ENCODE data around the gene B2M.
"Not testable (repeated sequence)": the region's sequence is repeated elsewhere in the genome, so short reads cannot be mapped to it uniquely, and the experiment has no call there.

The B2M gene
- long read RNA-seq, donor 1, transcript B2M-204 (4 exons, 1,705 nt) = major isoform, 821 of 1,024 reads
- long read RNA-seq, donor 1, transcript B2M-213 (1 exons, 2,329 nt) = minor isoform, 100 of 1,024 reads
- long read RNA-seq, donor 1, partial matches to known transcripts = 79 of 1,024 reads
- long read RNA-seq, donor 1, other reads (novel, unspliced or antisense) = 21 of 1,024 reads
- long read RNA-seq, donor 2, transcript B2M-213 (1 exons, 2,329 nt) = minor isoform, 101 of 637 reads
- long read RNA-seq, donor 2, transcript B2M-204 (4 exons, 1,705 nt) = major isoform, 478 of 637 reads
- long read RNA-seq, donor 2, partial matches to known transcripts = 45 of 637 reads
- long read RNA-seq, donor 2, other reads (novel, unspliced or antisense) = 11 of 637 reads
- long read RNA-seq, donor 3, transcript B2M-213 (1 exons, 2,329 nt) = minor isoform, 38 of 319 reads
- long read RNA-seq, donor 3, transcript B2M-204 (4 exons, 1,705 nt) = major isoform, 251 of 319 reads
- long read RNA-seq, donor 3, partial matches to known transcripts = 18 of 319 reads
- long read RNA-seq, donor 3, other reads (novel, unspliced or antisense) = 9 of 319 reads
- long read RNA-seq, donor 4, transcript B2M-204 (4 exons, 1,705 nt) = major isoform, 392 of 524 reads
- long read RNA-seq, donor 4, transcript B2M-213 (1 exons, 2,329 nt) = minor isoform, 75 of 524 reads
- long read RNA-seq, donor 4, partial matches to known transcripts = 36 of 524 reads
- long read RNA-seq, donor 4, other reads (novel, unspliced or antisense) = 16 of 524 reads
- long read RNA-seq, donor 5, transcript B2M-204 (4 exons, 1,705 nt) = major isoform, 422 of 528 reads
- long read RNA-seq, donor 5, transcript B2M-213 (1 exons, 2,329 nt) = minor isoform, 59 of 528 reads
- long read RNA-seq, donor 5, partial matches to known transcripts = 34 of 528 reads
- long read RNA-seq, donor 5, other reads (novel, unspliced or antisense) = 11 of 528 reads
- long read RNA-seq, donor 6, transcript B2M-213 (1 exons, 2,329 nt) = minor isoform, 76 of 466 reads
- long read RNA-seq, donor 6, transcript B2M-204 (4 exons, 1,705 nt) = major isoform, 340 of 466 reads
- long read RNA-seq, donor 6, partial matches to known transcripts = 40 of 466 reads
- long read RNA-seq, donor 6, other reads (novel, unspliced or antisense) = 10 of 466 reads
- long read RNA-seq, donor 7 = 0 reads
- long read RNA-seq, donor 8, transcript B2M-204 (4 exons, 1,705 nt) = major isoform, 511 of 632 reads
- long read RNA-seq, donor 8, transcript B2M-213 (1 exons, 2,329 nt) = minor isoform, 62 of 632 reads
- long read RNA-seq, donor 8, partial matches to known transcripts = 38 of 632 reads
- long read RNA-seq, donor 8, other reads (novel, unspliced or antisense) = 19 of 632 reads

DNA sequence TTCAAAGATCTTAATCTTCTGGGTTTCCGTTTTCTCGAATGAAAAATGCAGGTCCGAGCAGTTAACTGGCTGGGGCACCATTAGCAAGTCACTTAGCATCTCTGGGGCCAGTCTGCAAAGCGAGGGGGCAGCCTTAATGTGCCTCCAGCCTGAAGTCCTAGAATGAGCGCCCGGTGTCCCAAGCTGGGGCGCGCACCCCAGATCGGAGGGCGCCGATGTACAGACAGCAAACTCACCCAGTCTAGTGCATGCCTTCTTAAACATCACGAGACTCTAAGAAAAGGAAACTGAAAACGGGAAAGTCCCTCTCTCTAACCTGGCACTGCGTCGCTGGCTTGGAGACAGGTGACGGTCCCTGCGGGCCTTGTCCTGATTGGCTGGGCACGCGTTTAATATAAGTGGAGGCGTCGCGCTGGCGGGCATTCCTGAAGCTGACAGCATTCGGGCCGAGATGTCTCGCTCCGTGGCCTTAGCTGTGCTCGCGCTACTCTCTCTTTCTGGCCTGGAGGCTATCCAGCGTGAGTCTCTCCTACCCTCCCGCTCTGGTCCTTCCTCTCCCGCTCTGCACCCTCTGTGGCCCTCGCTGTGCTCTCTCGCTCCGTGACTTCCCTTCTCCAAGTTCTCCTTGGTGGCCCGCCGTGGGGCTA, at the start of gene B2M, which contains the start of gene PATL2:
TSS of gene B2M (plus strand) at position 422 of the 647 bp plus-strand sequence. CDS start at position 452, 30 bp downstream.
TSS of gene PATL2 (minus strand) at position 228 of the 647 bp plus-strand sequence. CDS start 34,833 bp downstream, outside the sequence.
- peak; percentile 98 for DNase-seq

DNA sequence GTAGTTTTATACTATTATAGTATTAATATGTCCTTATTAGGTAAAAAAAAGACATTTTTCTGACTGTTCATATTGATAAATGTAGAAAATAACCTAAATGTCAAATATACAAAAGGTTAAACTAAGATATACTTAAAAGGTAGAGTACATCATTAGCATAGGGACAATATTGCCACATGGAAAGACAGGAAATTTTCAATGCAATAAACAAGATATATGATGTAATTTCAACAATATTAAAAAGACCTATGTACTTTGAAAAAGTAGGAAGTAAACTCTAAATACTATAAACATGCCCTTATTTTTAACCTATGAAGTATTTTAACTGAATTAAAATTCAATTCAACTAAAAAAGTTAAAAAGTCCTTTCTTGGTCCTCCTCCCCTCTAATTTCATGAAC, 49.7 kb upstream of the B2M start:
- no peak for DNase-seq

DNA sequence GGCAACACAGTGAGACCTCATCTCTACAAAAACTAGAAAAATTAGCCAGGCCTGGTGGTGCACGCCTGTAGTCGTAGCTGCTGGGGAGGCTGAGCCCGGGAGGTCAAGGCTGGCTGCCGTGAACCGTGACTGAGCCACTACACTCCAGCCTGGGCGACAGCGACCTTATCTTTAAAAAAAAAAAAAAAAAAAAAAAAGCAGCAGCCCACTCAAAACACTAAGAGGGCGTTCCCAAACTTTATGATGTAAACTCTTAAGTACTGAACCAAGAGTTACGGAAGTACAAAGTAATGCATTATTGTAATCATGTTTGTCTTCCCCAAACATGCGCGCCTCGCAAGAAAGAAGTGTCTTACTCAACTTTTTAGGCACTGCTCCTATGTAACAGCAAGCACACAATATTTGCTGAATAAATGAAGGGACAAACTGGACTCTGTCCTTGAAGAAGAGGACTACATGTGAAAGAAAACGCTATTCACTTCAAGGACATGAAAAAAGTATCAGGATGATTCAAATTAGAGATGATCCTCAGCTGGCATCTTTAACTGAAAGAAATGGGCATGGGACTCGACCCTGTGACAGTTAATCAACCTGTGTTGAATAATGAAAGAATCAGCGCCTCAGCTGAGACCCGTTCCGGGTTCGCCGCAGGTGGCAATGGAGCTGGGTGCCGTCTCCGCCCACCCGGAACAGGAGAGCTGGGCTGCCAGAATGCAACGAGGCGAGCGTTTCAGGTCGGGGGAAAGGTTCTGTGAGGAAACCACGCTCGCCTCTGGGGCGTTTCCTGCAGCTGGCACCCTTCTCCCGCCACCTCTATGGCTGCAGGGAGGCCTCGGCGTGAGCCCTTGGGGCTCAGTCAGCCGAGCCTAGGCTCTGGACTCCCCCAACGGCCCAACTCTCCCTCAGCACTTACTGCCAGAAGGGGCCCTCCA, 48.6 kb upstream of the B2M start:
- DNase-seq = no peak

DNA sequence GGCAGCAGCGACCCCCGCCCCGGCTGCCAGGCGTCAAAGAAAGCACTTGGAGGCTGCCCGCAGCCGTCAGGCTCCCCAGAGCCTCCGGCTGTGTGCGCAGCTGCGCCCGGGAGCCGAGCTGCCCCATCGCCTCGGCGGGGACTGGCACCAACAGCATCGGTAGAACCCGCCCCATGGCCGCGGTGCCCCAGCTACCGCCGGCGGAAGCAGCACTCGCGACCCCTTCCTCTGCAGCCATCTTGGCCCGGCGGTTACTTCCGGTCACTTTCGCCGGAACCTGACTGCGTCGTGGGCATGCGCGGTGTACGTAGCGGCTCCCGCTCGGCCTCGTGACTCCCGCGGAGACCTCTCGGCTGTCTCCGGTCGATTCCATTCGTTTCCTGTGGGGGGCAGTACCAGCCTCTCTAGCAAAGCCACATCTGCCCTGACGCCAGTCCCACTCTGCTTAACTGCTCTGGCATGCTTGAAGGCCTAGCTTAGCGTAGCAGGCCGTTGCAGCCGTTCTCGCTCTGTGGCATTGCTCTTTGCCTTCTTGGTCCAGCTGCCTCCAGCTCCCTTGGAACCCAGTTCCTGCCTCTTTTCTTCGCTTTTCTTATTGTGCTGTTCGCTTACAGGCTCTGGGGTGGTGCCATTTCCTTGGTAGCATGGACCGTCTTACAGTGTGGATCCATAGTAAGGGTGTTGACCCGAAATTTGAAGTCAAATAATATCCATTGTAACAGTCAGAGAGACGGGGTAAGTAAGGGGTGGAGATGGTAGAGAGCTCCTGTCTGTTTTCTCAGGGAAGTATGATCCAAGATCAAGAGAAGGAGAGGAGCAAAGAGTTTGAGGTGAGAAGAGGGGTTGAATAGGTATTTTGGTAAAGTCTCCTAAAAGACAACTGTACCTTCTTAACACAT, 47.7 kb upstream of the B2M start, which contains the start of gene SPG11:
TSS of gene SPG11 (minus strand) at position 253 of the 899 bp plus-strand sequence. CDS start at position 238, 15 bp downstream.
- peak; percentile 97 for DNase-seq

DNA sequence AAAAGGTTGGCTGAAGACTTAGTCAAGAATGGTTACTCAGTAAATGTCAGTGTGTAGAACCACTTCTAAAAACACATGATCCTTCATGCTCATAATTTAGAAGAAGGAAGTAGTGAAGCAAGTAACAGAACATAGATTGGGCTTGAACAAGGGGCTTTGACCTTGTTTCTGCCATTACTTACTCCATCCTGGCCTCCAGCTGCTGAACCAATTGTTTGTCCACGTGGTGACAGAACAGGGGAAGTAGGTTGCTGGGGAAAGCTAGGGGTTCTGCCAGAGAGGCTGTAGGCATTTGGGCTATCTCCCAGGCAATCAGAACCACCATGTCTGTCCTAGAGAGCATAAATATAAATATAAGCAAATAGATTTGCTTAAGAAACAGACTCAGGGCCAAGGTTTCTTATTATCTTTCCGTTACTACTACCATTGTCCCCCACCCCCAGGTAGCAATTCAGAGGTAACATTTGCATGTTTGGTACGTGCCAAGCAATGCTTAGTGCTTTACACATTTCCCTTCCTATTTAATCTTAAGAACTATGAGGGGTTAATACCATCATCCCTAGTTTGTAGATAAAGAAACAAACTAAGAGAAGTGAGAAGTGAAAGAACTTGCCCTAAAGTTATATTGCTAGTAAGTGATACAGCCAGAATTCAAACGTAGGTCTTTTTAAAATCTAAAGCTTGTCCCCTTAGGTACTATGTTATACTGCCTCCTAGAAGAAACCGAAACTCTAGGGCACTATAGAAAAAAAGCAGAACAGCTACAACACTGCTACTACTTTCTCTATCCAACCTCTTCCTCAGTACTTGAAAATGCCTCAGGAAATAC, 44.9 kb upstream of the B2M start:
- no peak for DNase-seq

DNA sequence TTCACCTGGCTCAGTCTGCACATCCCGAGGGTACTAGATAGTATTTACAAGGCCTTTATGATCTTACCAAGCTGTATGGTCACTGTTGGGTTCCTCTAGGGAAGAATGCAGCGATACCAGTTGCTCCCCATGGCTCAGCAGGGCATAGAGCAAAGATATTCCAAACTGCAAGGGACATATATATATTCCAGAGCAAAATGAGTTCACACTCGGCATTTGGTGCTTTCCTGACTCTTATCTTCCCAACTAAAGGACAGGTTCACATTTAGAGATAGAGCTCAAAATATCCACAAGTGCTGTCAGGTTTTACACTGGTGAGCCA, 44.3 kb upstream of the B2M start:
- DNase-seq = no peak

DNA sequence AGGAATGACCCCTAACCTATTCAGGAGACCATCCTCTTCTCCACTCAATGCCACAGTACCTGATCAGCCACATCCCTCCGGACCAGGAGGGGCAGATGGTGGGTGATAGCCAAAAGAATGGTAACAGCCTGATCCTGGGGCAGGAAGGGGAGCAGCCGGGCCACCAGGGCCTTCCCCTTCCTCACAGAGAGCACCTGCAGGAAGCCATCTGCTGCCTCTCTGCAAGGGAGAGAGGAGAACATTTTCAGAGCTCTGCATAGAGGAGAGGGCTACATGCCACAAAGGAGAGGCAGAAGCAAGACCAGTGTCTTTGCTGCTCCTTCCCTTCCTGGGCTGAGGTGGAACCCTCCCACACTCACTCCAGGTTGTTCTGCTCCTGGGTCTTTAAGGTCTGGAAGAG, 42.4 kb upstream of the B2M start:
- no peak for DNase-seq

DNA sequence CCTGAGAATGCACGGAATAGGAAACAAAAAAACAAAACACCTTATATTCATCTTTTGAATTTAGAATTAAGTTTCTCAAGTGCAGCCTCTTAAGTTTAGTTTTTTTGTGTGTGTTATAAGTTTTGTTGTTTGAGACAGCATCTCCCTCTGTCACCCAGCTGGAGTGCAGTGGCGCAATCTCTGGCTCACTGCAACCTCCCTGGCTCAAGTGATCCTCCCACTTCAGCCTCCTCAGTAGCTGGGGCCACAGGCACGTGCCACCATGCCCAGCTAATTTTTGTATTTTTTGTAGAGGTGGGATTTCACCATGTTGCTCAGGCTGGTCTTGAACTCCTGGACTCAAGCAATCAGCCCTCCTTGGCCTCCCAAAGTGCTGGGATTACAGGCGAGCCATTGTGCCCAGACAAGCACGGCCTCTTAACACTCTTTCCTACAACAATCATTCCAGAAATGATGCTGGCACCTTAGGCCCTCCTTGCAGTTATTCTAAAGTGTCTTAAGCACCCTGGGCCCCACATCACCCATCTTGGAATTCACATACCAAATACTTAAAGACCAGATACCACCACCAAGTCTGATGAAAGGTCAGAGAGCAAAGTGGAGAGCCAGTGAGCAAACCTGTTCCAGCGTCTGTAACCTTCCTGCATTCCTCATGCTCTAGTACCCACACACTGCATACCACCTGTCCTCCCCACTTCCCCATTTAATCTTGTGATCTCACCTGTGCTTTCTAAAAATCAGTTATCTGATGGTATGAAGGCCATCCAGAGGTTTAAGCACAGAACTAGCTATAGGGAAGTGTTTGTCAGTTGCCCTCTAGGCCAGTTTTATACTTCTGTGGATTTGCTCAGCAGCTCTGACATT, 41.0 kb upstream of the B2M start:
- no peak for DNase-seq

DNA sequence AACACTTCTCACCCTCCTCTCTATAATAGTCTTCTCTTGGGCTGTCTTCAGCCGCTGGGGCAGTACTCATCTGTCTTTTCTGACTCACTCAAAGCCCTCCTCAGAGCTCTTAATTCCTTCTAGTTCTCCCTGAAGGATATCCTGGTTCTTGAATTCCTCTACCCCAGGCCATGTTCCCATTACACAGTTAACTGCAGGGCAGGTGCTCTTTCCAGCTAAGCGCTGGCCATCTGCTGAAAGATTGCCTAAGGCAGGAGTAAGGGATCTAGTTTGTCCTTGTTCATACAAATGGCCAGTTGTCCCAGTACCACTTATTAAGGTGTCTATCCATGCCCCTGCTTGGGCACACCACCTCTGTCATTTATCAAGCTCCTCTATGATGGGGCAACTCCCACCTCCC, 37.7 kb upstream of the B2M start:
- no peak for DNase-seq

DNA sequence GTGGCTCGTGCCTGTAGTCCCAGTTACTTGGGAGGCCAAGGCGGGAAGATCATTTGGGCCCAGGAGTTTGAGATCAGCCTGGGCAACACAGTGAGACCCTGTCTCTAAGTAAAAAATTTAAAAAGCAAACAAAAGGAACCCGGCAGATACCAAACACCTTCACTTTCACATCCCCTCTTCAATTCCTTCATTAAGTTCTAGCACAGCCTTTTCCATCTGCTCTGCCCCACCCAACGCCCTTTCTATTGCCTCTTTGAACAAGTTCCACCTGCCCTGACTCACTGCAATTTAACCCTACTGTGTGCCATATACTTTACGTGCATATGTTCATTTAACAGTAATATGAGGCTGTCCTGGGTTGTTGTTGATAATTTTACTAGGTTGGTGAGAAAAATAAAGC, 35.4 kb upstream of the B2M start:
- DNase-seq = no peak

DNA sequence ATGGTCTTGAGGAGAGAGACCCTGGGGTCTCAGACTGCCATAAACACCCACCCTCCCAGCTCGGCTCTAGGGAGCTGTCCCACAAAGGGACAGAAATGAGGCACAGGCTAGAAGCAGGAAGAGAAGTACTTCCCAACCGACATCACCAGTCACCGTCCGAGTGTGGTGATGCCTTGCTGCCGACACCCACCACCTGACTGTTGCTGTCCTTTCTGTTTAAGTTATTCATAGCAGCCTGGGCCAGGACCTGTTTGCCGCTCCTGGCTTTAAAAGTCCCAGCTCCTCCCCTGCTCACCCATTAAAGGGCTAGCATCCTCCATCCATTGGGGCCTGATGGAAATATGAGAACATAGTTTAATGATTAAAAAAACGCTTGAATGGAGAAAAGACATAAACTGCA, 34.6 kb upstream of the B2M start:
- DNase-seq = no peak

DNA sequence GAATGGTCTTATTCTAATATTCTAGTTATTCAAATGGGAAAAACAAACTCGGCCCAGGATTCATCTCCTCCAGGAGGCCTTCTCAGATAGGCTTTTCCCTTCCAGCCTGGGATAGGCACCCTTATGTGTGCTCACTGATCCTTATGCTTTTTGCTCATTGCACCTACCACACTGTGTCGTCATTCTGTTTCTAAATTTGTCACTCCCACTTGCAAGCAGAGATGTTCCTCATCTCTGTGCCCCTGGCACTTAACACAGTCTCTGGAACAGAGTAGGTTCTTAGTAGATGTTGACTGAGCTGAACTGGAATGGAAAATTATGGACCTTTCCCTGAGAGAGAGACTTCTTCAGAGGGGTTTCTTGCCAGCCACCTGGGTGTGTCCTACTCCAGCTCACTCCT, 29.1 kb upstream of the B2M start:
- no peak for DNase-seq

DNA sequence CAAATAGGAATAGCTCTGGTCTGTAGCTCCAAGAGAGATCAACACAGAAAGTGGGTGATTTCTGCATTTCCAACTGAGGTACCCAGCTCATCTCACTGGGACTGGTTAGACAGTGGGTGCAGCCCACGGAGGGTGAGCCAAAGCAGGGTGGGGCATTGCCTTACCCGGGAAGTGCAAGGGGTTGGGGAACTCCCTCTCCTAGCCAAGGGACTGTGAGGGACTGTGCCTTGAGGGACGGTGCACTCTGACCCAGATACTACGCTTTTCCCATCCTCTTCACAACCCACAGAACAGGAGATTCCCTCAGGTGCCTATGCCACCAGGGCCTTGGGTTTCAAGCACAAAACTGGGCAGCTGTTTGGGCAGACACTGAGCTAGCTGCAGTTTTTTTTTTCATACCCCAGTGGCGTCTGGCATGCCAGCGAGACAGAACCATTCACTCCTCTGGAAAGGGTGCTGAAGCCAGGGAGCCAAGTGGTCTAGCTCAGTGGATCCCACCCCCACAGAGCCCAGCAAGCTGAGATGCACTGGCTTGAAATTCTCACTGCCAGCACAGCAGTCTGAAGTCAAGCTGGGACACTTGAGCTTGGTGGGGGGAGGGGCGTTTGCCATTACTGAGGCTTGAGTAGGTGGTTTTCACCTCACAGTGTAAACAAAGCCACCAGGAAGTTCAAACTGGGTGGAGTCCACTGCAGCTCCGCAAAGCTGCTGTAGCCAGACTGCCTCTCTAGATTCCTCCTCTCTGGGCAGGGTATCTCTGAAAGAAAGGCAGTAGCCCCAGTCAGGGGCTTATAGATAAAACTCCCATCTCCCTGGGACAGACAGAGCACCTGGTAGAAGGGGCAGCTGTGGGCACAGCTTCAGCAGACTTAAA, 28.3 kb upstream of the B2M start:
- peak; percentile 45 for DNase-seq

DNA sequence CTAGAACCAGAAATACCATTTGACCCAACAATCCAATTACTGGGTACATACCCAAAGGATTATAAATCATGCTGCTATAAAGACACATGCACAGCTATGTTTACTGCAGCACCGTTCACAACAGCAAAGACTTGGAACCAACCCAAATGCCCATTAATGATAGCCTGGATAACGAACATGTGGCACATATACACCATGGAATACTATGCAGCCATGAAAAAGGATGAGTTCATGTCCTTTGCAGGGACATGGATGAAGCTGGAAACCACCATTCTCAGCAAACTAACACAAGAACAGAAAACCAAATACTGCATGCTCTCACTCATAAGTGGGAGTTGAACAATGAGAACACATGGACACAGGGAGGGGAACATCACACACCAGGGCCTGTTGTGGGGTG, 22.0 kb upstream of the B2M start:
- not testable (repeated sequence) for DNase-seq

DNA sequence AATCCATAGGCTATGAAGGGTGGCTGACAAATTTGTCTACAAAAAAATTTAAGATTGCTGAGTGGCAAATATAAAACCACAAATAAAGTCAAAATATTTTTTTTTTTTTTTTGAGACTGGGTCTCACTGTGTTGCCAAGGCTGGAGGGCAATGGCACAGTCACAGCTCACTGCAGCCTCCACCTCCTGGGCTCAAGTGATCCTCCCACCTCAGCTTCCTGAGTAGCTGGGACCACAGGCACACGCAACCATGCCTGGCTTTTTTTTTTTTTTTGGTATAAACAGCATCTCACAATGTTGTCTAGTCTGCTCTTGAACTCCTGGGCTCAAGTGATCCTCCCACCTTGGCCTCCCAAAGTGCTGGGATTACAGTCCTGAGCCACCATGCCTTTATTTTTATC, 21.1 kb upstream of the B2M start:
- DNase-seq = not testable (repeated sequence)

DNA sequence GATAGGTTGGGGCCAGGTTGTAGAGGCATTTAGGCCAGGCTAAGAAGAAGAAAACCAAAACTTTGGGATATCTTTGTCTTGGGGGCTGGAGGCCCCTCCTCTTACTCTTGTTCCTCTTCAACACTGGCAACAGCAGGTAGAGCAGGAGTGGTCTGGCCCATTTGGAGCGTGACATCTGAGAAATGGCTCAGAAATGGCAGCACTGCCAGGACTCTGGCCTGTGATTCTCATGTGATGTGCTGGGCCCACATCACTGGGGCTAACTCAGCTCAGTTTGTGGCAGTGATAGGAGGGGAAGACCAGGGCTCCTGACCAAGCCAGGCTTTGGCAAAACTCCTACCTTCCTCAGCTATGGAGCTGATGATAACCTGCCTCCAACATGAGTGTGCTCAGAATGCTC, 18.7 kb upstream of the B2M start:
- no peak for DNase-seq
